ENCODE results near the gene BCL2L14.

Gene BCL2L14, protein sequence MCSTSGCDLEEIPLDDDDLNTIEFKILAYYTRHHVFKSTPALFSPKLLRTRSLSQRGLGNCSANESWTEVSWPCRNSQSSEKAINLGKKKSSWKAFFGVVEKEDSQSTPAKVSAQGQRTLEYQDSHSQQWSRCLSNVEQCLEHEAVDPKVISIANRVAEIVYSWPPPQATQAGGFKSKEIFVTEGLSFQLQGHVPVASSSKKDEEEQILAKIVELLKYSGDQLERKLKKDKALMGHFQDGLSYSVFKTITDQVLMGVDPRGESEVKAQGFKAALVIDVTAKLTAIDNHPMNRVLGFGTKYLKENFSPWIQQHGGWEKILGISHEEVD

DNA sequence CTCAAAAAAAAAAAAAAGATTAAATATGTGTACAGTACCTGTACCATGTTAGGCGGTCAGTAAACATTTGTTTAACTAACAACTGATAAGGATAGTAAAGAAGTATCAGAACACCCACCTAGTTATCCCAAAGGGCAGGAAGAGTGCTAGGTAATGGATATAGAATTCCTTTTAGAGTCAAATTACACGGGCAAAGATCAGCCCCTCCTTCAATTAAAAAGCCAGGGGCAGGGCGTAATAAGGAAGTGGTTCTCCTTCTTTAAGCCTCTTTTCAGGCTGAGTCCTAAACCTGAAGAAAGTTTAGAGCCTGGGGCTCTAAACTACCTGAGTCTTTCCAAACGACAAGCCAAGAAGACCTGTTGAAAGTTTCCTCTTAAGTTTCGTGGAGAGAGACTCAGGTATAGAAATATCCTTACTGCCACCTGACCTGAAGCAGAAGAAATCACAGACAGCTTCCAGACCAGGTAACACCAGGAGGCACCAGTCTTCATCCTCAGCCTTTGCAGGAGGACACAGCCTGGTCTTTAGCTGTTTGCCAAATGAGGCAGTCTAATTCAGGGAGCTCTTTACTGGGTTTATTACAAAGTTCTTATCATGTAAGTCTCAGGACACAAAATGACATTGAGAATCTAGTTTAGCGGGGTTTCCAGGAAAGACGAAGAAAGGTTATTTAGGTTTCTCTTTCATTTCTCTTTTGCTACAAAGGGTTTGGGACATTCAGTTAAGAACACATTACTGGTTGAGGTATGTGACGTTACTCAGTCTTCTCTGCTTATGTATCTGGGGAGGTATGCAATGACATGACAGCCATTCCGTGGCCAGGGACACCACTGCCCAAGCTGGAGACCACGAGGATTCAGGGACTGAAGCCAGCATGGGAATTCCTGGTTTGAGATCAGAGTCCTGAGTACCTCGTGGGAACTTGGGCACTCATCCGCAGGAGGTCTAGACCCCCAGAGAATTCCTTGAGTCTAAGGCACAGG is at the start of gene BCL2L14:
BCL2L14 (plus strand) TSS at position 266 of the 983 bp plus-strand sequence. CDS start 8,367 bp downstream, outside the sequence.
- FAIRE-seq (no peak), DNase-seq (ENCODE audit: low spot score) (no peak)

DNA sequence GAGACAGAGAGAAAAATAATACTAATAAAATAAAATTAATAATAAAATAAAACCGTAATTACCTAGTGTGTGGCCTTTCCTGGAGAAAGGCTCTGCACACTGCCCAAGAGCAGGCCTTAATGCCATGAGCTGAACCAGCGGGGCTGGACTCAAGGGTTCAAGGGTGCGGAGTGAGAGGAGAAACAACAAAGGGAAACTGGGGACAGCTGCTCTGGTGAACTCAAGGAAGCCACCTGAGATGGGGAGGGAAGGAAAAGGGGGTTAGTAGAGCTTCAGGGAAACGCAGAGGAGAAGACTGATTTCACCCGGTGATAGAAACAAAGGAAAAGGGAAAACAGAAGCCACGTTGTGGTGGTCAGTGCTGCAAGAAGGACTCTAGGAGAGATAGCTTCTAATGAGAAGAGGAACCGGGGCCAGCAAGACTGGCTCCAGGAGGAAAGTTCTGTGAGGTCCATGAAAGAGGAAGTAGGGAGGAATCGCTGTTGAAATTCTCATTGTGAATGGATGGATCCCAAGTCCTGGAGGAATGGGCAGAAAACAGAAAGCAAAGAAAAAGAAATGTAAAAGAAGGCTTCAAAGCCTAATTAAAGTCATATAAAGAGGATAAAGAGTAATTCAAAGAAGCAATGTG is 48.3 kb upstream of the BCL2L14 start:
- DNase-seq (ENCODE audit: low spot score) (no peak), FAIRE-seq (no peak)

DNA sequence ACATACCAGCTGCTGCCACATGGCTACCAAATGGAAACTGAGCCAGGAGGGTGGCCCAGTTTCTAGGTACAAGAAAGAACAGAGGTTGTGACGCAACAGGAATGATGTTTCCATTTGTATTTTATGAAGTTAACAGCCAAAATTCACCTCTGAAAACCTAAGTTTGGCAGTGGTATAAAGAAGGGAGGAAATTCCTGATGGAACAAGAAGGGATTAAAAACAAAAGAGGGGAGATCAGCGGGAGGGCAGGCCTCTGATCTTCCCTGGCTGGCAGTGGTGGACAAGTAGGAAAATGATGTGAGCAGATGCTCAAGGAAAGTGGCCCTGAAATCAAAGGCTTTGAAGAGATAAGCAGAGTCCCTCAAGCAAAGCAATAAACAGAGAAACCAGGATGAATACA is 47.3 kb upstream of the BCL2L14 start:
- FAIRE-seq, result no peak
- DNase-seq (ENCODE audit: low spot score), result no peak

DNA sequence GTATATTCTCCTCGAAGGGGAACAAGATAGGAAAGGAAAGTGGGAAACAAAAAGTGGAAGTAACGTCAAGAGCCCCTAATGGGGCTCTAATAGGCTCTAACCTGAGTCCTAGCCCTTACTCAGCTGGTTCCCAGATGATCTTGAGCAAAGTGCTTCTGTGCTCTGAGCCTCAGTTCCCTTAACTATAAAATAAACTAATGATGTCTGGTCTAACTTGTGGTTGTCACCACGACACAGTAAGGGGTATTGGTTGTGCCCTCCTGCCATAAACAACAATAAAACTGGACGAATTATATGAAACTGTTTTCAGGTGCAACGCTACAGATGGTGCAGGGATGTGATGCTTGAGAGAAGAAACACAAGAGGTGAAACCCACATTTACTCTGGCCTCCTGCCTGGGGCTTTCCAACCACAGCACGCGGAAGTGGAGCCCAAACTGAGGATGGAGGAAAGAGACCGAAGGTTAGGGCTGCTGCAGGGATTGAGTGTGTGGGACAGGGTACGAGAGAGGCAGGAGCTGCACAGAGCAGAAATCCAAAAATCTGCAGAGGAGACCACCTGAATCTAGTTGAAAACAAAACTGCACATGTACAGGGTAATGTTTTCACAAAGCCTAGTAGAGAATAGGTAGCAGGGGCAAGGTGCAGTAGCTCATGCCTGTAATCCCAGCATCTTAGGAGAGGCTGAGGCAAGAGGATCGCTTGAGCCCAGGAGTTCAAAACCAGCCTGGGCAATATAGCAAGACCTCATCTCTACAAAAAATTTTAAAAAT is 45.6 kb upstream of the BCL2L14 start:
- FAIRE-seq (peak; percentile 42), DNase-seq (ENCODE audit: low spot score) (no peak)

DNA sequence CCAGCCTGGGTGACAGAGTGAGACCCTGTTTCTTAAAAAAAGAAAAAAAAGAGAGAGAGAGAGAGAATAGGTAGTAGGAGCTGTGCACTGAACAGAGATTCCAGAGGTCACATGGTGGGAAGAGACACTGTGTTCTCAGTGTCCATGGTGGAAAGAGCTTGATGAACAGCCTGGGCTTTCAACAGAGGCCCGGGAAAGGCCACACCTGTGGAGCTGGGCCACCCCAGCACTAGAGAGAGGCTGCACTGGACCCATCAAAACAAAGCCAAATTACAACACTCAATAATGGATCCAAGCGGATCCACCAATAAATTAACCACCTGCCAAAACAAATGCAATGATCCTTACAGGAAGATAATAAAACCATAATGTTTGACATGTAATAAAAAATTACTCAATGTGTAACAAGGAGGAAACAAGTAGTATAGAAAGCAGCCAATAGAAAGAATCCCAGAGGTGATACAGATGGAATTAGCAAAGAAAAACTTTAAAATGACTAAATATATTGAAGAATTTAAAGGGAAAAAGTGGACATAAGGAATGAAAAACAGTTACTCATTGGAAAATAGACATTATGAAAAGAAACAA is 44.8 kb upstream of the BCL2L14 start:
- FAIRE-seq (no peak), DNase-seq (ENCODE audit: low spot score) (no peak)

DNA sequence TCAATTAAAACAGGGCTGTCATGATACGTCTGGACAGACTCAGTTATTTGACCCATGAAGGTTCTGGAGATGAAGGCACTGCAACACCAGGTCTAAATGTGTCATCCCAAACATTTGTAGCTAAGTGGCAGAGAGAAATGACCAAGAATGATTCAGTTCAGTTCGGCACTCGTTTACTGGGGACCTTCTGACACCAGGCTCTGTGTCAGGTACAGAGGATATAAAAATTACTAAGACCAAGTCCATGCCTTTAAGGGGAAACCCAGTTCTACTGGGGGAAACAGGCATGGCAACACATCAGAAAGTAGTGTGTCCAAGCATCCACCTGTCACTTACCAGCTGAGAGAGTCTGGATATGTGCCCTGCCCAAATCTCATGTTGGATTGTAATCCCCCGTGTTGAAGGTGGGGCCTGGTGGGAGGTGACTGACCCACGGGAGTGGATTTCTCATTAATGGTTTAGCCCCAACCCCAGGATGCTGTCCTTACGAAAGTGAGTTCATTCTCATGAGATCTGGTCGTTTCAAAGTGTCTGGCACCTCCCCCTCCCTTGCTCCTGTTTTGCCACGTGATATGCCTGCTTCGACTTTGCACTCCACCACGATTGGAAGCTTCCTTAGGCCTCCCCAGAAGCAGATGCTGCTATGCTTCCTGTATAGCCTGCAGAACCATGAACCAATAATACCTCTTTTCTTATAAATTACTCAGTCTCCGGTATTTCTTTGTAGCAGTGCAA is 41.9 kb upstream of the BCL2L14 start:
- DNase-seq (ENCODE audit: low spot score), result no peak
- peak; percentile 30 for FAIRE-seq

DNA sequence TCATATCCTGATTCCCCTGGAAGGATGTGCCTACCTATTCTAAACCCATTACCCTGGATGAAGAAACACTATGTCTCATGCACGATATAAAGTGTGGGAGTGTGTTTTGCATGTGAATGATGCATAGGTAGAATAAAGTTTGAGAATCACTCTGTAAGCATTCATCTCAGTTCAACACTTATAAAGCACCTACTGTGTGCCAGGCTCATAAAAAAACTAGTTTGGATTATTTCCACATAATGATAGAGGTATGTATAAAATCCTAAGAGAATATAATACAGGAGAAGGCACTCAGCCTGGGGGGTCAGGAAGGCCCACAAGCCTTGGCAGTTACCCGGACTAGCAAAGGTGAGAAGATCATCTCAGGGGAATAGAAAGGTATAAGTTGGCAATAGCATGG is 41.1 kb upstream of the BCL2L14 start:
- no peak for DNase-seq (ENCODE audit: low spot score)
- peak; percentile 58 for FAIRE-seq

DNA sequence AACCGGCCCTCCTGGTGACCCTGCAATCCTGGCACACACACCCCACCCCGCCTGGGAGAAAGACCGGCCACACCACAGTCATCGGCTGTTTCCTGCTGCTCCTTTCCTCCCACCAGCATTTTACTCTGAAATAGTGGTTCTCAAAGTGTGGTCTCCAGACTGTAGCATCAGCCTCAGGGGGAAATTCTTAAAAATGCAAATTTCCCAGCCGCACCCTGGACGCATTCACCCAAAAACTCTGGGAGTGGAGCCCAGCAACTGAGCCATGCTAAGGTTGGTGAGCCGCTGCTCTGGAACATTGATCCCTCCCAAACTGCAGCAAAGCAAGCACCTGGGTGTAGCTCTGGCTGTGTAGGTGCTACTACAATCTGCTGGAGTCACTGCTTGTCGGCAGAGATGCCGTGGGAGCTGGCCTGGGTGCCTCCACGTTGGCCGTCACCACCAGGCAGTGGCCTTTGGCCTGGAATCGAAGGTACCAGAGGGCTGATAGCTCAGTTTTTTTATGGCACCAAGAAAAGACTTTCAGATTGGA is 38.4 kb upstream of the BCL2L14 start:
- DNase-seq (ENCODE audit: low spot score), result no peak
- no peak for FAIRE-seq

DNA sequence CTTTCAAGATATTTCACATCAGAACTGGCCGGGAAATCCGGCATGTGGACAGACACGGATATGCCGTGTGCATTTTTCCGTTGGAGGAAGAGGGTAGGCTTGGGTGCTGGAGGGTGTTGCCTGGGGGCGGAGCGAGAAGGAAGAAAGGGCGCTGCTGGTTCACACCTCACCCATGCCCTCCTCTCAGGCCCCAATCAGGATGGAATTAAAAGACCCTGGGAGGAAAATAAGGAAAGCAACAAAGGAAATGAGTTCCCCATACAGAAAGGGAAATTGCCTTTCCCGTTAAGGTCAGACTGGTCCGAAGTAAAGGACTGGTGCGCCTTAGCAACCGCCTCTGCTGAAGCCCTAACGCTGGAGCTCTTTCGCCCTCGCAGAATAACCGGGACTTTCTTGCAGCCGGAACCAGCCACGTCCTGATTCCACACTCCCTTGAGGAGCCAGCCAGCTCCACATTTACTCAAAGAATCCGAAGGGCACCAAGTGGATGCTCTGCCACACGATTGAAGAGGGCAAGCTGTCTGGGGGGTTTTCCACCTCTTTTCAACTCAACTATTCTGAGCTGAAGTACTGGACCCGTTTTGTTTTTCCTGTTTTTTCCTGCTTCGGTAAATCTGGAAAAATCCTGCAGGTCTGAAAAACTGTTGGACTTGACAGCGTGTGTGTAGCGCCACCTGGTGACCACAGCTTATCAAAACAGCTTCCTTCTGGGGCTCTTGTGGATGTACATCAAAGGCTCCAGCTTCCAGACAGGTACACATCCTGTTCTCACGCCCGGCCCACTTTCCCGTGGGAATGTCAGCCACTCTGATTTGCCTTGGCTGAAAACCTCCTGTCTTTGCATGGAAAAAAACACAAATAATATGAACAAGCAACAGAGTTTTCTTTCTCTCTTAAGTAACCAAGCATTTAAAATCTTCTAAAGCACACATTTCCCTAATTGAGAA is 37.6 kb upstream of the BCL2L14 start:
- peak; percentile 69 for FAIRE-seq

DNA sequence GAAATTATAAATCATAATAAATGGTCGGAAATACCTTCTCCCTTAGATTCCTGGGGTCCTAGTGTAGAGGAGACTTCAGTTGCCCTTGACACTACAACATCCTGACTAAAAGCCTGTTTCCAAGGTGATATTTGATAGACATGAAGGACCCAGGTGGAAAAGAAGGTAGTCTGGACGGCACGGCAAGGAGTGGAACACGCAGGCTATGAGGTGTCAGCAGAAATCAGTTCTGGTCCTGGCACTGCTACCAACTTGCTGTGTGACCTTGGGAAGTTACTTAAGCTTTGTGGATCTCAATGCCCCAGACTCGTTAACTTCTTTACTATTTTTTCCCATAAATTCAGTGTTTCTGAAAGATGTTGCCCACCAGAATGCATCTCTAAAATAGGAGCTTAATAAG is 36.9 kb upstream of the BCL2L14 start:
- FAIRE-seq (peak; percentile 13), DNase-seq (ENCODE audit: low spot score) (no peak)

More for the DNA sequence above, 37.6 kb upstream of the BCL2L14 start:
- DNase-seq (ENCODE audit: low spot score), result peak; percentile 86

DNA sequence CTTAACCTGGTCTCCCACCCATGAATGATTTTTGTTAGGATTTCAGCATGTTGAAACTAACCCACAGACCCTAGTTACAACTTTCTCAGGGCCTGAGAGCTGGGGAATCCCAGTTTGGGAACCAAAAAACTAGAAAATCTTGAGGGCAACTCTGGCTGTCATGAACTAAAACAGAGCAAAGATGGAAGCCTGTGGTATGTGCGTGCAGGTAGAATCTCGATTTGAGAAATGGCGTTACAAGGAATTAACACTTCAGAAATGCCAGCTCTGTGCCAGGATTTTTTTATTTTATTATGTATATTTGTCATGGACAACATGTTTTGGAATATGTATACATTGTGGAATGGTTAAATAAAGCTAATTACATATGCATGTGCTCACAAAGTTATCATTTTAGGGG is 36.4 kb upstream of the BCL2L14 start:
- FAIRE-seq (no peak), DNase-seq (ENCODE audit: low spot score) (no peak)

DNA sequence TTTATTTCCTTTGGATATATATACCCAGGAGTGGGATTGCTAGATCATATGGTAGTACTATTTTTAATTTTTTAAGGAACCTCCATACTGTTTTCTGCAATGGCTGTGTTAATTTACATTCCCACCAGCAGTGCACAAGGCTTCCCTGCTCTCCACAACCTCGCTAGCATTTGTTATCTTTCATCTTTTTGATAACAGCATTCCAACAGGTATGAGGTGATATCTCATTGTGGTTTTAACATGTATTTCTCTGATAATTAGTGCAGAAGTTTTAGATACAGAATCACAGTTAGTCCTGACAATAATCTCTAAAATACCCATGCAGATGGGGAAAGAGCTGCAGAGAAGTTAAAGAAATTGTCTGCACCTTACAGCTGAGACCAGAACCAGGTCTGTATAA is 35.5 kb upstream of the BCL2L14 start:
- FAIRE-seq (no peak), DNase-seq (ENCODE audit: low spot score) (no peak)

DNA sequence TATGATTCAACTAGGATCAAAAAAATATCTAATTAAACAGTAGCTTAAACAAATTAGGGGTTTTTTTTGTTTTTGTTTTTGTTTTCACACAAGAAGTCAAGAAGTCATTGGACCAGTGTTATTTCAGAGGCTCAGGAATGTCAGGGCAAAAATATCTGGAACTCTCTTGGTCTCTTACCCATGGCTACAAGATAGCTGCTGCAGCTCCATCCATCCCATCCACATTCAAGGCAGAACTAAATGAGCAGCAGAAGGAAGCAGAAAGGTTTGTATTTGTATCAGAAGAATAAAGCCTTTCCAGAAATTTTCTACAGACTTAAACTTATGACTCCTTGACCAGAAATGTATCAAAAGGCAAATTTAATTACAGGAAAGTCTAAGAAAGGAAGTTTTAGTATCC is 33.8 kb upstream of the BCL2L14 start:
- FAIRE-seq (no peak), DNase-seq (ENCODE audit: low spot score) (no peak)

DNA sequence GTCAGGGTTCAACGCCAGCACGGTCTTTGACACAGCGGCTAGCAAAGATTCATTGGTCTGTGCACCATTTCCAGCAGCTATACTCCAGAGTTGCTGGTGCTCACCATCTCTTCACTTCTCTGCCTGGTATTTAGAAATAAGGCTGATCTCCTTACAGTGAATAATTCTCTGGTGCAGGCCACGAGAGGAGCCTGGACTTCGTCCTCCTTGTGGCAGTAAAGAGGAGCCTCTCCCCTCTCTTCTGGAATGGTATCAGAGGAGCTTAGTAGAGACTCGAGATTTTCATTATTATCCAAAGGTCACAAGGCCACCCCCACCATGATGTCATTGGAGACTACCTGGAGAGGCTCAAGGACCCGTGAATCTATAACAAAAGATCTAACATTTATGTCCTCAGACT is 30.8 kb upstream of the BCL2L14 start:
- DNase-seq (ENCODE audit: low spot score) (no peak), FAIRE-seq (no peak)

DNA sequence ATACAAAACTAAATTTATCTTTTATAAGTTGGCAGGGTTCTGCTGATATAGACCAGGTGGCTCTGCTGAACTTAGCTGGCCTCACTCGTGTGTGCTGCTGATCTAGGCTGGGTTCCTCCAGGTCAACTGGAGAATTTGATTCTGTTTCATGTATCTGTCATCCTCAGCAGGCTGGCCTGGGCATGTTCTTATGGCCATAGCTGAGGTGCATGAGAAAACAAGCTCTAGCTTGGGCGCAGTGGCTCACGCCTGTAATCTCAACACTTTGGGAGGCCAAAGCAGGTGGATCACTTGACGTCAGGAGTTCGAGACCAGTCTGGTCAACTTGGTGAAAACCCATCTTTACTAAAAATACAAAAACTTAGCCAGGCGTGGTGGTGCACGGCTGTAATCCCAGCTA is 24.3 kb upstream of the BCL2L14 start:
- DNase-seq (ENCODE audit: low spot score), result no peak
- peak; percentile 92 for FAIRE-seq

DNA sequence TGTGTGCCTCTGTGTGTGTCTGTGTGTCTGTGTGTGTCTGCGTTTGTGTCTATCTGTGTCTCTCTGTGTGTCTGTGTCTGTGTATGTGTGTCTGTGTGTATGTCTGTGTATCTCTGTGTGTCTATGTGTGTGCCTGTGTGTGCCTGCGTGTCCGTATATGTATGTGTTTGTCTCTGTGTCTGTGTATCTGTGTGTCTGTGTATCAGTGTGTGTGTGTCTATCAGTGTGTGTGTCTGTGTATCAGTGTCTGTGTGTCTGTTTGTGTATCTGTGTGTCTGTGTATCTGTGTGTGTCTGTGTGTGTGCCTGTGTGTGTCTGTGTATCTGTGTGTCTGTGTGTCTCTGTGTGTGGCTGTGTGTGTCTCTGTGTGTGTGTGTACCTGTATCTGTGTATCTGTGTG is 23.1 kb upstream of the BCL2L14 start:
- DNase-seq (ENCODE audit: low spot score) (no peak), FAIRE-seq (no peak)

DNA sequence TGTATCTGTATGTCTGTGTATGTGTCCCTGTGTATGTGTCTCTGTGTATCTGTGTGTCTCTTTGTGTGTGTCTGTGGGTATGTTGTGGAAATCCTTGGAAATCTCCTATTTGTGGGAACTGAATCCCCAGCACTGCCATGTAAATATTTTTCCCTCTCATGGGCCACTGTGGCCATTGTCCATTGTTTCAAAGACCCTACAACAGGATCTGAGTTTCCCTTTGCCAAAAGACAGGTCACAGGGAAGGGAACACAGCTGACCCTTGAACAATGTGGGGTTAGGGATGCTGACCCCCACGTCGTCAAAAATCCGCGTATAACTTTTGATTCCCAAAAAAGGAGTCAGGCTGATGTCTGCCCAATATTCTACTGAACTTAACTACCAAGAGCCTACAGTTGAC is 22.5 kb upstream of the BCL2L14 start:
- DNase-seq (ENCODE audit: low spot score), result no peak
- FAIRE-seq, result peak; percentile 5

DNA sequence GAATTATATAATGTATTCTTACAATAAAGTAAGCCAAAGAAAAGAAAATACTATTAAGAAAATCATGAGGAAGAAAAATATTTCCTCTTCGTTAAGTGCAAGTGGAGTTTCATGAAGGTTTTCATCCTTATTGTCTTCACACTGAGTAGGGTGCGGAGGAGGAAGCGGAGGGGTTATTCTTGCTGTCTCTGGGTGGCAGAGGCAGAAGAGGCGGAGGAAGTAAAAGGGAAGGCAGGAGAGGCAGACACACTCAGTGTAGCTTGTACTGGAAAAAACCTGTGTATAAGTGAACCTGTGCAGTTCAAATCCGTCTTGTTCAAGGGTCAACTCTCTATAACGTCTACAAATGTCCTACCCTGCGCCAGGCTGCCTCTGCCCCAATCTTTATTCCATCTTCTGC is 22.0 kb upstream of the BCL2L14 start:
- DNase-seq (ENCODE audit: low spot score), result no peak
- no peak for FAIRE-seq

DNA sequence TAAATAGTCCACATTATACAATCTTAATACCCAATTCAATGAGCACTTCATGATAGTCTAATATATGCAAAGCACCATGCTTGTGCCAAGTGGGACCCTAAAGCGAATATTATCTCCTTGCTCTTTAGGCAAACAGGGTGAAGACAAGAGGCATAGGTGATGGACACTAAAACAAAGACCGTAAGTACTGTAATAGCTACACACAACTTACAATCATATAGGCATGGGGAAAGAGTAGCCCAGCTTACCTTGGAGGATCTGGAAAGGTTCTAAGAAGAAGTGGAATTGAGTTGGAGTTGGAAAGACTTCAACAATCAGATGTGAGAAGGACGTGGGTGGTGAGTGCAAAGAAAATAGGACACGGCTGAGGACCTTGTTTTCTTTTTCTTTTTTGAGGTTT is 19.1 kb upstream of the BCL2L14 start:
- DNase-seq (ENCODE audit: low spot score) (no peak), FAIRE-seq (no peak)
